Small intestine (tissue), 7 donors: ENCODE data around the gene CLCNKB. TPM values are rescaled to one million over a fixed set of nuclear protein-coding genes. Genes with fewer than 3 reads are reported as not detected.

ENCODE experiments used
- DNase-seq, 2 donors: peaks; one replicate each; pipeline versions ENCODE4 v3.0.0 to v3.0.0-alpha.2; 2013
- FAIRE-seq: peaks from 2 replicates; lab custom pipeline; 2012; peaks lifted over from hg19 to GRCh38; lab: Jason Lieb, UNC
- H3K27ac ChIP-seq, 3 donors: one replicate each; pipeline ENCODE4 v1.5.1; 2013; ENCODE audit warnings: low read length in 2 of 3, mild to moderate bottlenecking in 2 of 3, control low read depth in 1 of 3, inconsistent platforms in 1 of 3, low read depth in 1 of 3, moderate library complexity in 1 of 3
- H3K27me3 ChIP-seq, 3 donors: one replicate each; pipeline ENCODE4 v1.6.1; 2013; ENCODE audit warnings: low read length in 3 of 3, inconsistent platforms in 1 of 3; ENCODE audit not compliant: control insufficient read depth in 3 of 3, insufficient read depth in 3 of 3
- H3K36me3 ChIP-seq, 3 donors: one replicate each; pipeline ENCODE4 v1.6.1; 2013; ENCODE audit warnings: low read length in 3 of 3, inconsistent platforms in 1 of 3, low read depth in 1 of 3, mild to moderate bottlenecking in 1 of 3, moderate library complexity in 1 of 3; ENCODE audit not compliant: control insufficient read depth in 3 of 3, insufficient read depth in 2 of 3
- H3K4me1 ChIP-seq, 3 donors: one replicate each; pipeline ENCODE4 v1.6.1; 2013; ENCODE audit warnings: low read length in 2 of 3, inconsistent platforms in 1 of 3, low read depth in 1 of 3, mild to moderate bottlenecking in 1 of 3, moderate library complexity in 1 of 3; ENCODE audit not compliant: control insufficient read depth in 3 of 3, insufficient read depth in 2 of 3
- H3K4me3 ChIP-seq, 3 donors: one replicate each; pipeline ENCODE4 v1.5.1; 2013; ENCODE audit warnings: low read length in 3 of 3, control low read depth in 1 of 3, inconsistent platforms in 1 of 3, low read depth in 1 of 3, mild to moderate bottlenecking in 1 of 3, moderate library complexity in 1 of 3
- H3K9me3 ChIP-seq, 2 donors: one replicate each; pipeline ENCODE4 v1.6.1; 2013; ENCODE audit warnings: low read depth in 1 of 2, low read length in 1 of 2; ENCODE audit not compliant: control insufficient read depth in 2 of 2, insufficient read depth in 1 of 2
- WGBS, 3 donors: extraction: QIAGEN DNeasy Blood & Tissue Kit; methylation state at CpG; one replicate each; pipeline ENCODE4 v1.1.7; 2013; 5-methylcytosine and 5-hydroxymethylcytosine counted together
- polyA plus RNA-seq, 4 donors: library from polyadenylated mRNA; stranded (reverse) in 3 of 4; unstranded in 1 of 4; fragments of 200-250 nt in 3 of 4; fragments of 120-200 nt in 1 of 4; gene quantifications; one replicate each; pipeline versions ENCODE4 v1.2.1 to v1.2.3, GENCODE V29; 2013
- donor health status: healthy with polysubstance abuse.
- donor health status: control.
- donor health status: control.
- donor health status: Bipolar disorder and iron deficiency.
- donor health status: healthy.

The CLCNKB gene
- polyA plus RNA-seq, 4 donors: 0.04 to 0.19 TPM; not detected in 2

DNA sequence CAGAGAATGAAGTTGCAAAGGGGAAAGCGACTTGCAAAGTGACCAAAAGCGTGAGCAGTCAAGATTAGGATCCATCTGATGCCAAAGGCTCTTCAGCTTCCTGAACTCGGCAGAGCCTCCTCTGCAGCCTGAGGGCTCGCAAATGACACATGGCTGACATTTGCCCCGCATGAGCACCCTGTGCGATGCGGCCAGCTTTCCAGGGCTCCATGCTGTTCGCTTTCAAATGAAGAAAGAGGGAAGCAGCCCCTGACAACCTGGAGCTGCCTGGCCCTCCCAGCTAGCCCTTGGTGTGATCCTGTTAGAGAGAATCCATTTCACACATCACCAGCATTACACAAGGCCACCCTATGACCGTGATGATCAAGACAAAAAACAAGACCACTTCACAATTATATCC is 50.0 kb downstream of the CLCNKB start:
- H3K9me3 ChIP-seq: no peaks in the 10 kb centered on the region
- H3K27me3 ChIP-seq: peaks cover 0 to 4% (median 2%) of the 10 kb centered on the region in 3 donors
- WGBS, 3 donors: 73 to 79% (median 75%) methylated on average over 9 of the region's 9 CpGs
- no peak overlapping the region for H3K27ac ChIP-seq
- no peaks in the 10 kb centered on the region for H3K36me3 ChIP-seq
- no peak overlapping the region for H3K4me3 ChIP-seq
- DNase-seq (no peak), FAIRE-seq (no peak)
- H3K4me1 ChIP-seq: no peaks in the 10 kb centered on the region

DNA sequence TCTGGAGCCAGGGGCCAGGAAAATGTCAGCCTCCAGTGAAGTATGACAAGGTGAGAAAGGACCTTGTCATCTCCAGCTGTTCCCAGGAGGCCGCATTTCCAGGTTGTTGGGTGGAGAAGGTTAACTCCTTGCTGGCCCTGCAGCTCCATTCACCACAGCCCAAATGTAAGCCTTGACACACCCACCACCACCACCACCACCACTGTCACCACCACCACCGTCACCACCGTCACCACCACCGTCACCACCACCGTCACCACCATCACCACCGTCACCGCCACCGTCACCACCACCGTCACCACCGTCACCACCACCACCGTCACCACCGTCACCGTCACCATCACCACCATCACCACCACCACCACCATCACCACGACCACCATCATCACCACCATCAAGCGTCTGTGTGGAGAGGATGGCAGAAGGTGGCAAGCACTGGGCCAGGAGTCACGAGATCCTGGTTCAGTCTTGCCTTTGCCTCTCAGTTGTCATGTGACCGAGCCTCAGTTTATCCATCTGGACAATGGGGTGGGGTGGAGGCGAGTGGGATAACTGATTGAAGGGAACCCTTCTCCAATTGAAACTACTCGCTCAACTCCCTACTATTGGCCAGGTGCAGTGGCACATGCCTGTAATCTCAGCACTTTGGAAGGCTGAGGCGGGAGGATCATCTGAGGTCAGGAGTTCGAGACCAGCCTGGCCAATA is 51.0 kb downstream of the CLCNKB start:
- H3K27ac ChIP-seq: no peak overlapping the region
- DNase-seq (no peak), FAIRE-seq (no peak)
- WGBS, 3 donors: 80 to 89% (median 86%) methylated on average over 15 to 21 of the region's 21 CpGs
- H3K36me3 ChIP-seq: no peaks in the 10 kb centered on the region
- peaks cover 0 to 4% (median 2%) of the 10 kb centered on the region in 3 donors for H3K27me3 ChIP-seq
- H3K4me3 ChIP-seq: no peak overlapping the region
- H3K9me3 ChIP-seq: peaks cover 0 to 2% of the 10 kb centered on the region in 2 donors
- peaks cover 0 to 3% (median 0%) of the 10 kb centered on the region in 3 donors for H3K4me1 ChIP-seq

DNA sequence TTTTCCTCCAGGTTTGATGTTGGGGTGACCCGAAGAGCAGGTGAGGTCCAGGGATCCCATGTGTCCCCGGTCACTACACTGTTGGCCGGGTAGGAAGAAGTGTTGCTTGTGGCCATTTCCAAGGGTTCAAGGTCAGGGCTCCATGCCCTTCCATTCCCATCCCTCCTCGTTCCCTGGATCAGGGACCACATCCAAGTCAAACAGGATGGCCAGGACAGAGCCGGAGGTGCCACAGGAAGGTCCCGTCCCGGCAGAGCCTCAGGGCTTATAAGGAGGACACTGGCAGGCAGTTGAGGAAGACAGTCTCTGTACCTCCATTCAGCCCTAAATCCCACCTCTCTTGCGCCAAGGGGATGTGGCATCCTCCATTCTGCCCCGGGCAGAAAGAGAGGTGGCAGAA is 51.9 kb downstream of the CLCNKB start:
- H3K27ac ChIP-seq: no peak overlapping the region
- 58 to 78% (median 70%) methylated on average over 9 of the region's 9 CpGs for WGBS, 3 donors
- no peak for FAIRE-seq
- no peaks in the 10 kb centered on the region for H3K36me3 ChIP-seq
- H3K27me3 ChIP-seq: peaks cover 0 to 4% (median 2%) of the 10 kb centered on the region in 3 donors
- H3K4me1 ChIP-seq: peaks cover 0 to 3% (median 0%) of the 10 kb centered on the region in 3 donors
- H3K9me3 ChIP-seq: peaks cover 0 to 3% of the 10 kb centered on the region in 2 donors
- DNase-seq: no peak
- H3K4me3 ChIP-seq: no peak overlapping the region

DNA sequence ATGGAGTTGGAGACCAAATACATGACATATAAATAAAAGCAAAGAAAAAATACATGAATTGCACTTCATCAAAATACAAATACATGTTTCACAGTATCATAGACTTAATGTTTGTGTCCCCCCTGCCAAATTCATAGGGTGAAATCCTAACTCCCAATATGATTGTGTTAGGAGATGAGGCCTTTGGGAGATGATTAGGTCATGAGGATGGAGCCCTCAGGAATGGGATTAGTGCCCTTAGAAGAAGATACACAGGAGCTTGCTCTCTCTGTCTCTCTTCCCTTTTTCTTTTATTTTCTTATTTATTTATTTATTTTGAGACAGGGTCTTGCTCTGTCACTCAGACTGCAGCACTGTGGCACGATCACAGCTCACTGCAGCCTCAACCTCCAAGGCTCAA is 55.8 kb downstream of the CLCNKB start:
- Histone ChIP-seq H3K27me3 (peaks cover 0 to 4% (median 2%) of the 10 kb centered on the region in 3 donors), H3K36me3 (no peaks in the 10 kb centered on the region), H3K27ac (no peak overlapping the region), H3K4me3 (no peak overlapping the region), H3K4me1 (peaks cover 0 to 7% (median 0%) of the 10 kb centered on the region in 3 donors), H3K9me3 (peaks cover 0 to 3% of the 10 kb centered on the region in 2 donors)
- FAIRE-seq (no peak), DNase-seq (no peak)
- WGBS, 3 donors: 89 to 100% (median 92%) methylated on average over 1 of the region's 1 CpG

DNA sequence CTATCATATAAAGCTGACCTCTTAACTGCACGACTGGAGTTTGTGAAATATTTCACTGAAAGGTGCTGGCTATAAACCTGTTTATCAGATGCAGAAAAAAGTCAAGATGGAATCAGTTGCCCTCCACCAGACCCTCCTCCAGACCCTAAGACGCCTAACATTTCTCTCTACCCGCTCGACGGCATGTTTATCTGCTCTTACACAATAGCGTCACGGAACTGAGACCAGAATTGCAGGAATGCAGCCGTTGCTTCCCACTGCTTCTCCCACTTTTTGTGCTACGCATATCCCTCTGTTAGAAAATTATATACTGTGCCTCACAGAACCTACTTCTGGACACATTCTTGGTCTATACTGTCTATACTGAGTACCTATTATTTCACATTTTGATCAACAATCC is 58.0 kb downstream of the CLCNKB start:
- WGBS, 3 donors: 43 to 50% (median 46%) methylated on average over 9 of the region's 9 CpGs
- no peak for DNase-seq
- no peak overlapping the region for H3K27ac ChIP-seq
- H3K9me3 ChIP-seq: peaks cover 0 to 3% of the 10 kb centered on the region in 2 donors
- FAIRE-seq: no peak
- H3K4me1 ChIP-seq: peaks cover 0 to 7% (median 0%) of the 10 kb centered on the region in 3 donors
- no peak overlapping the region for H3K4me3 ChIP-seq
- no peaks in the 10 kb centered on the region for H3K27me3 ChIP-seq
- no peaks in the 10 kb centered on the region for H3K36me3 ChIP-seq

Other genes starting within 250 kb of the CLCNKB start
- gene UQCRHL, start 236.1 kb upstream of the CLCNKB start, polyA plus RNA-seq: 1 to 10 TPM; 2.7 to 4.7 (median 3.7) TPM
- 10 to 100 TPM; 12.2 to 48.8 (median 15.9) TPM for gene SPEN, start 196.1 kb upstream of the CLCNKB start, polyA plus RNA-seq
- 10 to 100 TPM; 18.7 to 89.2 (median 49.9) TPM for gene ZBTB17, start 67.7 kb upstream of the CLCNKB start, polyA plus RNA-seq
- not detected for gene SRARP, start 39.5 kb upstream of the CLCNKB start, polyA plus RNA-seq
- 10 to 100 TPM in 2 of 4 donors, 1 to 10 TPM in 2; 1.1 to 63.5 (median 14.1) TPM for gene HSPB7, start 25.7 kb upstream of the CLCNKB start, polyA plus RNA-seq
- gene CLCNKA, start 21.7 kb upstream of the CLCNKB start, polyA plus RNA-seq: under 1 TPM in 3 of 4 donors, not detected in 1; 0.06 to 0.22 (median 0.21) TPM
- gene FAM131C, start 29.9 kb downstream of the CLCNKB start, polyA plus RNA-seq: 1 to 10 TPM in 1 of 4 donors, under 1 TPM in 2, not detected in 1; 0.21 to 1.6 (median 0.45) TPM
- 10 to 100 TPM; 12.7 to 23.8 (median 19.8) TPM for gene EPHA2, start 112.3 kb downstream of the CLCNKB start, polyA plus RNA-seq
- 10 to 100 TPM in 2 of 4 donors, 1 to 10 TPM in 2; 2.2 to 14.0 (median 7.5) TPM for gene ARHGEF19, start 168.9 kb downstream of the CLCNKB start, polyA plus RNA-seq
- 1 to 10 TPM; 1.6 to 7.4 (median 4.4) TPM for gene CPLANE2, start 193.4 kb downstream of the CLCNKB start, polyA plus RNA-seq